ENCODE results near the gene TMEM8B.

GRCh38 chr9:35907711-35908503, 78.9 kb downstream of the TMEM8B start:
- TF ChIP-seq CTCF (IDR thresholded peaks at IDR 0.05; ENCODE audit: low read length) (no peak), EZH2phosphoT487 (IDR thresholded peaks at IDR 0.05; ENCODE audit: low read length) (no peak)
